Vagina (tissue), 2 donors: ENCODE measurements around the gene RASSF8. TPM values are rescaled to one million over a fixed set of nuclear protein-coding genes. Genes with fewer than 3 reads are reported as not detected.

Experiments
- DNase-seq, 2 donors: peaks; one replicate each; pipeline ENCODE4 v3.0.0-alpha.2; 2017; ENCODE audit errors: extremely low spot score in 2 of 2
- H3K27ac ChIP-seq: fragments of 200-600 bp; sonication (generic); one replicate; pipeline ENCODE4 v1.5.1; 2019
- H3K27me3 ChIP-seq: fragments of 200-600 bp; sonication (generic); one replicate; pipeline ENCODE4 v1.5.1; 2019
- H3K36me3 ChIP-seq, 2 donors: fragments of 200-600 bp; sonication (generic); one replicate each; pipeline ENCODE4 v1.5.1; 2017 to 2019
- H3K4me1 ChIP-seq: fragments of 200-600 bp; sonication (generic); one replicate; pipeline ENCODE4 v1.5.1; 2019
- H3K4me3 ChIP-seq, 2 donors: fragments of 200-600 bp; sonication (generic); 1 replicate in 1 of 2; 2 replicates in 1 of 2; pipeline ENCODE4 v1.5.1; 2016 to 2019
- H3K9me3 ChIP-seq: fragments of 200-600 bp; sonication (generic); one replicate; pipeline ENCODE4 v1.5.1; 2019
- CTCF ChIP-seq, 3 experiments: fragments of 450-650 bp in 2 of 3; fragments of 200-600 bp in 1 of 3; sonication (generic) in 1 of 3; IDR thresholded peaks; one replicate each; pipeline ENCODE4 v1.5.1; 2017 to 2019; ENCODE audit warnings: antibody characterized with exemption in 3 of 3, mild to moderate bottlenecking in 2 of 3, moderate library complexity in 2 of 3
- POLR2A ChIP-seq, 2 donors: fragments of 450-650 bp; IDR thresholded peaks; one replicate each; pipeline ENCODE4 v1.6.1; 2017; ENCODE audit warnings: antibody characterized with exemption in 2 of 2, mild to moderate bottlenecking in 2 of 2, moderate library complexity in 2 of 2
- POLR2AphosphoS5 ChIP-seq, 2 donors: sonication (generic); formaldehyde crosslinking; IDR thresholded peaks; one replicate each; pipeline ENCODE4 v1.9.0; 2017; ENCODE audit warnings: antibody characterized with exemption in 2 of 2, mild to moderate bottlenecking in 2 of 2, low read depth in 1 of 2; ENCODE audit not compliant: insufficient read depth in 1 of 2
- intact Hi-C: fragments of 100-400 bp; cut with DNase I; formaldehyde crosslinking; loops from one replicate; pipeline ENCODE4 v1.15.1; 2023
- total RNA-seq: library from RNA; depleted of rRNA; stranded (reverse); fragments of >200 nt; gene quantifications from one replicate; pipeline ENCODE4 v1.2.3, GENCODE V29; 2016

RASSF8 gene
- total RNA-seq, 1 donor from 2014 or later, result 68.5 TPM

- Histone ChIP-seq H3K4me3 (no peak overlapping the region), H3K27ac (peak overlapping the region; percentile 54), H3K4me1 (peaks cover 18% of the 10 kb centered on the region), H3K27me3 (no peaks in the 10 kb centered on the region), H3K9me3 (no peaks in the 10 kb centered on the region), H3K36me3 (no peaks in the 10 kb centered on the region)
- no peak for DNase-seq
- intact Hi-C loops, result loop anchor here (10.0 kb wide), 1 partner anchor 46 kb away; no protein-coding TSS in a partner anchor
- TF ChIP-seq POLR2AphosphoS5 (IDR thresholded peaks at IDR 0.05; ENCODE audit: insufficient read depth in 1 of 2, low read depth in 1 of 2), result peak in 1 of 2 donors; percentile 80
- no peak for TF ChIP-seq POLR2A (IDR thresholded peaks at IDR 0.05)
These were observed 52.6 kb downstream of the RASSF8 start for GRCh38 chr12:26011099-26011498.

- H3K27me3 ChIP-seq, result no peaks in the 10 kb centered on the region
- H3K36me3 ChIP-seq, result no peaks in the 10 kb centered on the region
- H3K4me1 ChIP-seq, result peaks cover 22% of the 10 kb centered on the region
- intact Hi-C loops, result loop anchor here (10.0 kb wide), 1 partner anchor 49 kb away; no protein-coding TSS in a partner anchor
- TF ChIP-seq POLR2A (IDR thresholded peaks at IDR 0.05) (no peak), POLR2AphosphoS5 (IDR thresholded peaks at IDR 0.05; ENCODE audit: insufficient read depth in 1 of 2, low read depth in 1 of 2) (no peak), CTCF (IDR thresholded peaks at IDR 0.05) (no peak)
- DNase-seq, result no peak
- no peaks in the 10 kb centered on the region for H3K9me3 ChIP-seq
- H3K4me3 ChIP-seq, result no peak overlapping the region
- no peak overlapping the region for H3K27ac ChIP-seq
These were observed 55.6 kb downstream of the RASSF8 start for GRCh38 chr12:26014085-26014484.

GRCh38 chr12:26016516-26016915, 58.0 kb downstream of the RASSF8 start:
- Histone ChIP-seq H3K27ac (no peak overlapping the region), H3K27me3 (no peaks in the 10 kb centered on the region), H3K4me1 (peaks cover 12% of the 10 kb centered on the region), H3K9me3 (no peaks in the 10 kb centered on the region), H3K4me3 (no peak overlapping the region), H3K36me3 (no peaks in the 10 kb centered on the region)
- DNase-seq, result no peak
- intact Hi-C loops, result loop anchor here (10.0 kb wide), 1 partner anchor 52 kb away; no protein-coding TSS in a partner anchor
- TF ChIP-seq CTCF (IDR thresholded peaks at IDR 0.05) (no peak), POLR2A (IDR thresholded peaks at IDR 0.05) (no peak), POLR2AphosphoS5 (IDR thresholded peaks at IDR 0.05; ENCODE audit: insufficient read depth in 1 of 2, low read depth in 1 of 2) (no peak)

- no peaks in the 10 kb centered on the region for H3K36me3 ChIP-seq
- peaks cover 16% of the 10 kb centered on the region for H3K4me1 ChIP-seq
- TF ChIP-seq CTCF (IDR thresholded peaks at IDR 0.05) (peak in 2 of 3 experiments; percentile 14 to 16), POLR2AphosphoS5 (IDR thresholded peaks at IDR 0.05; ENCODE audit: insufficient read depth in 1 of 2, low read depth in 1 of 2) (no peak)
- H3K27ac ChIP-seq, result no peak overlapping the region
- DNase-seq, result no peak
- H3K4me3 ChIP-seq, result no peak overlapping the region
- H3K9me3 ChIP-seq, result no peaks in the 10 kb centered on the region
- H3K27me3 ChIP-seq, result no peaks in the 10 kb centered on the region
- intact Hi-C loops, result loop anchor here (10.0 kb wide), 1 partner anchor 53 kb away; no protein-coding TSS in a partner anchor
These were observed 59.2 kb downstream of the RASSF8 start for GRCh38 chr12:26017484-26018211.

- Histone ChIP-seq H3K4me1 (peaks cover 16% of the 10 kb centered on the region), H3K27ac (no peak overlapping the region), H3K9me3 (no peaks in the 10 kb centered on the region), H3K36me3 (no peaks in the 10 kb centered on the region), H3K27me3 (no peaks in the 10 kb centered on the region), H3K4me3 (no peak overlapping the region)
- DNase-seq, result no peak
- TF ChIP-seq CTCF (IDR thresholded peaks at IDR 0.05) (no peak), POLR2AphosphoS5 (IDR thresholded peaks at IDR 0.05; ENCODE audit: insufficient read depth in 1 of 2, low read depth in 1 of 2) (no peak), POLR2A (IDR thresholded peaks at IDR 0.05) (no peak)
- intact Hi-C loops, result loop anchor here (10.0 kb wide), 1 partner anchor 54 kb away; no protein-coding TSS in a partner anchor
These were observed 60.4 kb downstream of the RASSF8 start for GRCh38 chr12:26018926-26019325.
